ENCODE measurements around the gene CGB2.
A peak's percentile ranks its signal among the peaks of the same experiment; 100 is the strongest.
"Not testable (repeated sequence)": the region's sequence is repeated elsewhere in the genome, so short reads cannot be mapped to it uniquely, and the experiment has no call there.

Gene CGB2

GRCh38 chr19:49010453-49010852 lies 21.2 kb upstream of the CGB2 start:
- DNase-seq (ENCODE audit: low spot score): no peak

GRCh38 chr19:49011194-49011593 lies 20.5 kb upstream of the CGB2 start:
- no peak for DNase-seq (ENCODE audit: low spot score)

- no peak for DNase-seq (ENCODE audit: low spot score)
These were observed 17.4 kb upstream of the CGB2 start for GRCh38 chr19:49014123-49014869.

- no peak for DNase-seq (ENCODE audit: low spot score)
These were observed 16.8 kb upstream of the CGB2 start for GRCh38 chr19:49014870-49015255.

GRCh38 chr19:49016067-49016839 lies 15.4 kb upstream of the CGB2 start:
- no peak for DNase-seq (ENCODE audit: low spot score)

GRCh38 chr19:49017041-49017665 lies 14.5 kb upstream of the CGB2 start, which contains the start of gene LHB:
Gene LHB (minus strand): TSS chr19:49017091. CDS start chr19:49017081, 10 bp downstream.
- DNase-seq (ENCODE audit: low spot score): no peak

GRCh38 chr19:49017666-49018351 lies 13.9 kb upstream of the CGB2 start:
- no peak for DNase-seq (ENCODE audit: low spot score)

GRCh38 chr19:49018388-49019241 lies 13.1 kb upstream of the CGB2 start:
- DNase-seq (ENCODE audit: low spot score): not testable (repeated sequence)

- peak; percentile 21 for DNase-seq (ENCODE audit: low spot score)
These were observed 12.3 kb upstream of the CGB2 start for GRCh38 chr19:49019242-49019932.

- DNase-seq (ENCODE audit: low spot score): no peak
These were observed 11.3 kb upstream of the CGB2 start for GRCh38 chr19:49020342-49020741.

- no peak for DNase-seq (ENCODE audit: low spot score)
These were observed 10.5 kb upstream of the CGB2 start for GRCh38 chr19:49020931-49021895.

GRCh38 chr19:49022116-49022515 lies 9.6 kb upstream of the CGB2 start:
- no peak for DNase-seq (ENCODE audit: low spot score)

- DNase-seq (ENCODE audit: low spot score): not testable (repeated sequence)
These were observed 7.5 kb upstream of the CGB2 start, which contains the start of gene CGB3 for GRCh38 chr19:49024233-49024632. Gene CGB3 (minus strand): TSS chr19:49024333. CDS start chr19:49023971, 362 bp downstream.

- not testable (repeated sequence) for DNase-seq (ENCODE audit: low spot score)
These were observed 6.6 kb upstream of the CGB2 start for GRCh38 chr19:49025088-49025487.

- not testable (repeated sequence) for DNase-seq (ENCODE audit: low spot score)
These were observed 6.1 kb upstream of the CGB2 start for GRCh38 chr19:49025599-49025998.

- DNase-seq (ENCODE audit: low spot score): not testable (repeated sequence)
These were observed 3.0 kb upstream of the CGB2 start for GRCh38 chr19:49028686-49029085.

- not testable (repeated sequence) for DNase-seq (ENCODE audit: low spot score)
These were observed 1.9 kb upstream of the CGB2 start for GRCh38 chr19:49029749-49030148.

GRCh38 chr19:49030323-49030722 lies 1.4 kb upstream of the CGB2 start:
- not testable (repeated sequence) for DNase-seq (ENCODE audit: low spot score)

GRCh38 chr19:49036815-49037214 lies 5.1 kb downstream of the CGB2 start, which contains the start of gene CGB1:
Gene CGB1 (minus strand): TSS chr19:49036895. CDS start chr19:49036711, 184 bp downstream.
- not testable (repeated sequence) for DNase-seq (ENCODE audit: low spot score)

Data from pons (tissue), 1 donor.